ENCODE data around the gene TAGAP. TPM values are rescaled to one million over a fixed set of nuclear protein-coding genes. Genes with fewer than 3 reads are reported as not detected.

Gene TAGAP
- polyA plus RNA-seq, 1 donor (not counting 4 experiments of a cell fraction or from before 2014, with no cell fraction given) = 0.08 TPM

GRCh38 chr6:159061805-159062563 lies 17.2 kb upstream of the TAGAP start:
- no peaks in the 10 kb centered on the region for H3K9me3 ChIP-seq (ENCODE audit: control insufficient read depth, low read depth, low read length)
- H3K27me3 ChIP-seq (ENCODE audit: control insufficient read depth, extremely low read depth, insufficient read depth, low read length) = peaks cover 13% of the 10 kb centered on the region
- H3K27ac ChIP-seq (ENCODE audit: control insufficient read depth, insufficient read depth, low read length) = no peak overlapping the region
- H3K79me2 ChIP-seq (ENCODE audit: control insufficient read depth, insufficient read depth, low read length) = no peaks in the 10 kb centered on the region
- H3K9ac ChIP-seq (ENCODE audit: control insufficient read depth, extremely low read depth, insufficient read depth, low read length) = no peak overlapping the region
- H3K4me3 ChIP-seq (ENCODE audit: control insufficient read depth in 2 of 3, extremely low read depth in 1 of 3, insufficient read depth in 2 of 3, low read depth in 1 of 3, low read length in 3 of 3) = no peak overlapping the region
- TF ChIP-seq EZH2 (IDR thresholded peaks at IDR 0.05; ENCODE audit: low read length) (no peak), CTCF (optimal IDR thresholded peaks at IDR 0.05 in 1 of 3, IDR thresholded peaks at IDR 0.05 in 1 of 3, conservative IDR thresholded peaks at IDR 0.05 in 1 of 3; ENCODE audit: extremely low read depth in 1 of 3, insufficient read depth in 2 of 3, low read length in 3 of 3) (no peak)
- H3K4me2 ChIP-seq (ENCODE audit: control insufficient read depth, extremely low read depth, insufficient read depth, low read depth, low read length) = no peak overlapping the region
- H2AFZ ChIP-seq (ENCODE audit: control insufficient read depth, low read length) = no peak overlapping the region
- H3K36me3 ChIP-seq (ENCODE audit: control insufficient read depth in 2 of 2, extremely low read depth in 1 of 2, insufficient read depth in 2 of 2, low read length in 2 of 2) = no peaks in the 10 kb centered on the region
- no peaks in the 10 kb centered on the region for H3K9me1 ChIP-seq (ENCODE audit: control insufficient read depth, extremely low read depth, insufficient read depth, low read length)
- dilution Hi-C loops (cut with MboI; ENCODE audit: extremely low pct_ligation_motif_present, low sequenced_read_pairs) = no loop called here
- H3K4me1 ChIP-seq (ENCODE audit: control insufficient read depth, extremely low read depth, insufficient read depth, low read length) = no peaks in the 10 kb centered on the region
- H4K20me1 ChIP-seq (ENCODE audit: control insufficient read depth, extremely low read depth, insufficient read depth, low read length) = no peaks in the 10 kb centered on the region
- FAIRE-seq (no peak), DNase-seq (ENCODE audit: low read depth, low spot score) (no peak)

- dilution Hi-C loops (cut with MboI; ENCODE audit: extremely low pct_ligation_motif_present, low sequenced_read_pairs) = no loop called here
- H3K9ac ChIP-seq (ENCODE audit: control insufficient read depth, extremely low read depth, insufficient read depth, low read length) = no peak overlapping the region
- no peaks in the 10 kb centered on the region for H3K4me1 ChIP-seq (ENCODE audit: control insufficient read depth, extremely low read depth, insufficient read depth, low read length)
- no peaks in the 10 kb centered on the region for H3K79me2 ChIP-seq (ENCODE audit: control insufficient read depth, insufficient read depth, low read length)
- H3K4me3 ChIP-seq (ENCODE audit: control insufficient read depth in 2 of 3, extremely low read depth in 1 of 3, insufficient read depth in 2 of 3, low read depth in 1 of 3, low read length in 3 of 3) = no peak overlapping the region
- FAIRE-seq (no peak), DNase-seq (ENCODE audit: low read depth, low spot score) (no peak)
- no peak overlapping the region for H3K27ac ChIP-seq (ENCODE audit: control insufficient read depth, insufficient read depth, low read length)
- no peak for TF ChIP-seq CTCF (optimal IDR thresholded peaks at IDR 0.05 in 1 of 3, IDR thresholded peaks at IDR 0.05 in 1 of 3, conservative IDR thresholded peaks at IDR 0.05 in 1 of 3; ENCODE audit: extremely low read depth in 1 of 3, insufficient read depth in 2 of 3, low read length in 3 of 3)
- no peak for TF ChIP-seq EZH2 (IDR thresholded peaks at IDR 0.05; ENCODE audit: low read length)
- H3K9me1 ChIP-seq (ENCODE audit: control insufficient read depth, extremely low read depth, insufficient read depth, low read length) = no peaks in the 10 kb centered on the region
- no peak overlapping the region for H2AFZ ChIP-seq (ENCODE audit: control insufficient read depth, low read length)
- no peaks in the 10 kb centered on the region for H3K9me3 ChIP-seq (ENCODE audit: control insufficient read depth, low read depth, low read length)
- no peak overlapping the region for H3K4me2 ChIP-seq (ENCODE audit: control insufficient read depth, extremely low read depth, insufficient read depth, low read depth, low read length)
- H3K36me3 ChIP-seq (ENCODE audit: control insufficient read depth in 2 of 2, extremely low read depth in 1 of 2, insufficient read depth in 2 of 2, low read length in 2 of 2) = no peaks in the 10 kb centered on the region
- no peaks in the 10 kb centered on the region for H4K20me1 ChIP-seq (ENCODE audit: control insufficient read depth, extremely low read depth, insufficient read depth, low read length)
- peaks cover 18% of the 10 kb centered on the region for H3K27me3 ChIP-seq (ENCODE audit: control insufficient read depth, extremely low read depth, insufficient read depth, low read length)
Measured at GRCh38 chr6:159061146-159061545, 16.4 kb upstream of the TAGAP start.

Measured in keratinocyte (primary cell).